HCT116 (cell line): ENCODE measurements around the gene KHNYN.

Experiments
- CEBPB ChIP-seq: IDR thresholded peaks from 2 replicates; pipeline ENCODE4 v1.6.1; 2012; ENCODE audit warnings: low read depth
- EZH2 ChIP-seq: fragments of 200-600 bp; sonication (generic); IDR thresholded peaks from 2 replicates; pipeline ENCODE4 v1.6.1; 2017; ENCODE audit warnings: antibody characterized with exemption, mixed run types
- EZH2phosphoT487 ChIP-seq: fragments of 200-600 bp; IDR thresholded peaks from 2 replicates; pipeline ENCODE4 v1.6.1; 2018; ENCODE audit warnings: antibody characterized with exemption, borderline replicate concordance
- FOSL1 ChIP-seq: IDR thresholded peaks from 2 replicates; pipeline ENCODE4 v1.6.1; 2012; ENCODE audit warnings: low read depth
- POLR2A ChIP-seq: IDR thresholded peaks from 2 replicates; pipeline ENCODE4 v1.7.0; 2011; ENCODE audit warnings: borderline replicate concordance; ENCODE audit not compliant: insufficient read depth, insufficient read length; ENCODE audit errors: extremely low read depth
- POLR2AphosphoS5 ChIP-seq: IDR thresholded peaks from 2 replicates; pipeline ENCODE4 v1.6.1; 2011; ENCODE audit warnings: mild to moderate bottlenecking, low read depth, low read length, moderate library complexity
- RAD21 ChIP-seq: IDR thresholded peaks from 2 replicates; pipeline ENCODE4 v1.6.1; 2012; ENCODE audit warnings: low read depth, mild to moderate bottlenecking
- SIN3A ChIP-seq: IDR thresholded peaks from 2 replicates; pipeline ENCODE4 v1.6.1; 2012; ENCODE audit warnings: low read depth
- YY1 ChIP-seq: IDR thresholded peaks from 2 replicates; pipeline ENCODE4 v1.6.1; 2011; ENCODE audit warnings: low read length, low read depth, moderate library complexity, mild to moderate bottlenecking; ENCODE audit not compliant: insufficient replicate concordance; ENCODE audit errors: extremely low read depth
- ZNF274 ChIP-seq: fragments of 200-500 bp; sonication (Bioruptor generic); IDR thresholded peaks from 2 replicates; pipeline ENCODE4 v1.6.1; 2014; ENCODE audit warnings: mild to moderate bottlenecking, low read depth, low read length, inconsistent platforms
- TF ChIP-seq, protein P1 (sequence below): IDR thresholded peaks from 2 replicates; pipeline ENCODE4 v1.6.1; 2012; ENCODE audit warnings: low read depth
- TF ChIP-seq, protein P2 (sequence below), 3 experiments: fragments of 200-600 bp in 1 of 3; sonication (generic) in 1 of 3; IDR thresholded peaks in 2 of 3; conservative IDR thresholded peaks in 1 of 3; 2 replicates each; pipeline ENCODE4 v1.5.1; 2012 to 2017; ENCODE audit warnings: low read depth in 2 of 3, low read length in 2 of 3, antibody characterized with exemption in 1 of 3, borderline replicate concordance in 1 of 3, control low read depth in 1 of 3, mild to moderate bottlenecking in 1 of 3, mixed read lengths in 1 of 3, mixed run types in 1 of 3, moderate library complexity in 1 of 3; ENCODE audit not compliant: insufficient read depth in 1 of 3

DNA sequence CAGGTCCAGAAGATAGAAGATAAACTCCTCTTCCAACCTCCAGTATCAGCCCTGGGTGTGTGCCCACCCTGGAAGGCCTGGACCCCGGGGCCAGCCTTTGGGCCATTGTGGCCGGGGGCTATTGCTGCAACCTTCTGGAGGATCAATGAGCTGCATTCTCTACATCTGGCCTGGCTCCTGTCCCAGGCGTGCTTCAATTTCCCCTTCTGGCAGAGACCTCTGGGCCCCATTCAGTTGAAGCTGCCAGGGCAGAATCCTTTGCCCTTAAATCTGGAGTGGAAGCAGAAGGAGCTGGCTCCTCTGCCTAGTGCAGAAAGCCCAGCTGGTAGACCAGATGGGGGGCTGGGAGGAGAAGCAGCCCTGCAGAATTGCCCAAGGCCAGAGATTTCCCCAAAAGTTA, 21.0 kb upstream of the KHNYN start:
- TF ChIP-seq, protein P1, sequence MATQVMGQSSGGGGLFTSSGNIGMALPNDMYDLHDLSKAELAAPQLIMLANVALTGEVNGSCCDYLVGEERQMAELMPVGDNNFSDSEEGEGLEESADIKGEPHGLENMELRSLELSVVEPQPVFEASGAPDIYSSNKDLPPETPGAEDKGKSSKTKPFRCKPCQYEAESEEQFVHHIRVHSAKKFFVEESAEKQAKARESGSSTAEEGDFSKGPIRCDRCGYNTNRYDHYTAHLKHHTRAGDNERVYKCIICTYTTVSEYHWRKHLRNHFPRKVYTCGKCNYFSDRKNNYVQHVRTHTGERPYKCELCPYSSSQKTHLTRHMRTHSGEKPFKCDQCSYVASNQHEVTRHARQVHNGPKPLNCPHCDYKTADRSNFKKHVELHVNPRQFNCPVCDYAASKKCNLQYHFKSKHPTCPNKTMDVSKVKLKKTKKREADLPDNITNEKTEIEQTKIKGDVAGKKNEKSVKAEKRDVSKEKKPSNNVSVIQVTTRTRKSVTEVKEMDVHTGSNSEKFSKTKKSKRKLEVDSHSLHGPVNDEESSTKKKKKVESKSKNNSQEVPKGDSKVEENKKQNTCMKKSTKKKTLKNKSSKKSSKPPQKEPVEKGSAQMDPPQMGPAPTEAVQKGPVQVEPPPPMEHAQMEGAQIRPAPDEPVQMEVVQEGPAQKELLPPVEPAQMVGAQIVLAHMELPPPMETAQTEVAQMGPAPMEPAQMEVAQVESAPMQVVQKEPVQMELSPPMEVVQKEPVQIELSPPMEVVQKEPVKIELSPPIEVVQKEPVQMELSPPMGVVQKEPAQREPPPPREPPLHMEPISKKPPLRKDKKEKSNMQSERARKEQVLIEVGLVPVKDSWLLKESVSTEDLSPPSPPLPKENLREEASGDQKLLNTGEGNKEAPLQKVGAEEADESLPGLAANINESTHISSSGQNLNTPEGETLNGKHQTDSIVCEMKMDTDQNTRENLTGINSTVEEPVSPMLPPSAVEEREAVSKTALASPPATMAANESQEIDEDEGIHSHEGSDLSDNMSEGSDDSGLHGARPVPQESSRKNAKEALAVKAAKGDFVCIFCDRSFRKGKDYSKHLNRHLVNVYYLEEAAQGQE = no peak
- no peak for TF ChIP-seq YY1
- TF ChIP-seq, protein P2, sequence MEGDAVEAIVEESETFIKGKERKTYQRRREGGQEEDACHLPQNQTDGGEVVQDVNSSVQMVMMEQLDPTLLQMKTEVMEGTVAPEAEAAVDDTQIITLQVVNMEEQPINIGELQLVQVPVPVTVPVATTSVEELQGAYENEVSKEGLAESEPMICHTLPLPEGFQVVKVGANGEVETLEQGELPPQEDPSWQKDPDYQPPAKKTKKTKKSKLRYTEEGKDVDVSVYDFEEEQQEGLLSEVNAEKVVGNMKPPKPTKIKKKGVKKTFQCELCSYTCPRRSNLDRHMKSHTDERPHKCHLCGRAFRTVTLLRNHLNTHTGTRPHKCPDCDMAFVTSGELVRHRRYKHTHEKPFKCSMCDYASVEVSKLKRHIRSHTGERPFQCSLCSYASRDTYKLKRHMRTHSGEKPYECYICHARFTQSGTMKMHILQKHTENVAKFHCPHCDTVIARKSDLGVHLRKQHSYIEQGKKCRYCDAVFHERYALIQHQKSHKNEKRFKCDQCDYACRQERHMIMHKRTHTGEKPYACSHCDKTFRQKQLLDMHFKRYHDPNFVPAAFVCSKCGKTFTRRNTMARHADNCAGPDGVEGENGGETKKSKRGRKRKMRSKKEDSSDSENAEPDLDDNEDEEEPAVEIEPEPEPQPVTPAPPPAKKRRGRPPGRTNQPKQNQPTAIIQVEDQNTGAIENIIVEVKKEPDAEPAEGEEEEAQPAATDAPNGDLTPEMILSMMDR (IDR thresholded peaks at IDR 0.05 in 2 of 3, conservative IDR thresholded peaks at IDR 0.05 in 1 of 3; ENCODE audit: borderline replicate concordance in 1 of 3, insufficient read depth in 1 of 3, low read depth in 2 of 3, low read length in 2 of 3) = no peak
- no peak for TF ChIP-seq POLR2AphosphoS5
- TF ChIP-seq POLR2A = no peak
- no peak for TF ChIP-seq ZNF274
- TF ChIP-seq SIN3A = no peak
- TF ChIP-seq RAD21 = no peak
- TF ChIP-seq EZH2phosphoT487 = no peak
- no peak for TF ChIP-seq EZH2
- no peak for TF ChIP-seq CEBPB
- TF ChIP-seq FOSL1 = no peak
